H1 (cell line): ENCODE data around the gene SOCS4. TPM values are rescaled to one million over a fixed set of nuclear protein-coding genes. Genes with fewer than 3 reads are reported as not detected.

Source experiments
- CTCF ChIA-PET: fragments of 300-600 bp; sonication (Branson Sonifier 250); formaldehyde crosslinking; loops from one replicate; lab custom pipeline; 2021; ENCODE audit not compliant: partially characterized antibody; lab: Charles Lee
- POLR2A ChIA-PET: fragments of 300-600 bp; sonication (Branson Sonifier 250); formaldehyde crosslinking; loops from one replicate; lab custom pipeline; 2021; ENCODE audit warnings: inconsistent platforms; ENCODE audit not compliant: partially characterized antibody; lab: Charles Lee
- DNase-seq, 2 experiments: peaks; one replicate each; pipeline versions ENCODE4 v3.0.0 to v3.0.0-alpha.2; 2010 to 2022; ENCODE audit warnings: low spot score in 2 of 2, low read depth in 1 of 2, mixed read lengths in 1 of 2
- FAIRE-seq: peaks from 2 replicates; lab custom pipeline; 2011; peaks lifted over from hg19 to GRCh38; lab: Jason Lieb, UNC
- H2AFZ ChIP-seq: 2 replicates; pipeline ENCODE4 v1.8.1; 2012; ENCODE audit warnings: low read length, inconsistent platforms
- H2AK5ac ChIP-seq: 2 replicates; pipeline ENCODE4 v1.6.1; 2013; ENCODE audit warnings: low read depth, low read length
- H2BK120ac ChIP-seq: replicated peaks from 2 replicates; pipeline ENCODE3; 2013; ENCODE audit warnings: low read depth, low read length, inconsistent platforms
- H2BK12ac ChIP-seq: 2 replicates; pipeline ENCODE4 v1.6.1; 2013; ENCODE audit warnings: low read depth, low read length
- H2BK15ac ChIP-seq: 2 replicates; pipeline ENCODE4 v1.6.1; 2013; ENCODE audit warnings: low read length
- H2BK20ac ChIP-seq: 2 replicates; pipeline ENCODE4 v1.6.1; 2013; ENCODE audit warnings: low read length
- H2BK5ac ChIP-seq: 2 replicates; pipeline ENCODE4 v1.6.1; 2013; ENCODE audit warnings: low read depth, low read length
- H3K14ac ChIP-seq: 2 replicates; pipeline ENCODE4 v1.6.1; 2013; ENCODE audit warnings: inconsistent platforms; ENCODE audit not compliant: insufficient read length
- H3K18ac ChIP-seq: 2 replicates; pipeline ENCODE4 v1.6.1; 2013; ENCODE audit warnings: low read length; ENCODE audit errors: extremely low read depth
- H3K23ac ChIP-seq: 2 replicates; pipeline ENCODE4 v1.6.1; 2013; ENCODE audit warnings: inconsistent platforms; ENCODE audit not compliant: insufficient read length
- H3K23me2 ChIP-seq: 2 replicates; pipeline ENCODE4 v1.6.1; 2013; ENCODE audit warnings: low read depth, low read length
- H3K27ac ChIP-seq: 2 replicates; pipeline ENCODE4 v1.6.1; 2011; ENCODE audit warnings: low read depth, low read length, inconsistent platforms
- H3K27me3 ChIP-seq, 4 experiments: replicated peaks in 1 of 4; 1 replicate in 1 of 4; 2 replicates in 3 of 4; pipeline versions ENCODE4 v1.6.1 to v1.8.1; 2011 to 2013; ENCODE audit warnings: low read length in 3 of 4, mild to moderate bottlenecking in 3 of 4, inconsistent platforms in 2 of 4, mixed read lengths in 2 of 4, moderate library complexity in 1 of 4; ENCODE audit not compliant: control insufficient read depth in 3 of 4, insufficient read depth in 3 of 4; ENCODE audit errors: extremely low read depth in 1 of 4
- H3K36me3 ChIP-seq, 4 experiments: 2 replicates each; pipeline versions ENCODE4 v1.6.1 to v1.8.1; 2011 to 2013; ENCODE audit warnings: mild to moderate bottlenecking in 4 of 4, low read length in 3 of 4, moderate library complexity in 2 of 4, control low read depth in 1 of 4, inconsistent platforms in 1 of 4; ENCODE audit not compliant: insufficient read depth in 4 of 4, control insufficient read depth in 2 of 4
- H3K4ac ChIP-seq: replicated peaks from 2 replicates; pipeline ENCODE3; 2013; ENCODE audit warnings: low read length, low read depth, mixed read lengths, inconsistent platforms; ENCODE audit not compliant: insufficient read length
- H3K4me1 ChIP-seq, 4 experiments: replicated peaks in 1 of 4; 1 replicate in 1 of 4; 2 replicates in 3 of 4; pipeline versions ENCODE4 v1.6.1 to v1.8.1; 2011 to 2013; ENCODE audit warnings: low read length in 3 of 4, inconsistent platforms in 2 of 4, mixed read lengths in 1 of 4; ENCODE audit not compliant: insufficient read depth in 4 of 4, control insufficient read depth in 3 of 4
- H3K4me2 ChIP-seq, 2 experiments: 2 replicates each; pipeline versions ENCODE4 v1.6.1 to v1.8.1; 2011 to 2013; ENCODE audit warnings: low read depth in 2 of 2, low read length in 2 of 2, control low read depth in 1 of 2, inconsistent platforms in 1 of 2, mild to moderate bottlenecking in 1 of 2; ENCODE audit not compliant: insufficient read depth in 1 of 2
- H3K4me3 ChIP-seq, 4 experiments: fragments of 200-600, 300-600 bp in 1 of 4; sonication (generic), shearing (Covaris generic), sonication (Bioruptor Twin) in 1 of 4; 2 replicates each; pipeline versions ENCODE4 v1.5.1 to v1.8.1; 2011 to 2016; ENCODE audit warnings: low read length in 4 of 4, low read depth in 3 of 4, control low read depth in 2 of 4, inconsistent platforms in 2 of 4, mild to moderate bottlenecking in 2 of 4, mixed read lengths in 1 of 4, moderate library complexity in 1 of 4; ENCODE audit not compliant: insufficient read depth in 2 of 4; ENCODE audit errors: extremely low read depth in 1 of 4
- H3K56ac ChIP-seq: replicated peaks from 2 replicates; pipeline ENCODE3; 2013; ENCODE audit warnings: low read depth, mild to moderate bottlenecking, mixed read lengths, low read length, inconsistent platforms; ENCODE audit not compliant: insufficient read length
- H3K79me1 ChIP-seq: 2 replicates; pipeline ENCODE4 v1.6.1; 2013; ENCODE audit warnings: low read depth, low read length, control low read depth
- H3K79me2 ChIP-seq, 2 experiments: 2 replicates each; pipeline versions ENCODE4 v1.6.1 to v1.8.1; 2012 to 2013; ENCODE audit warnings: low read length in 2 of 2, mild to moderate bottlenecking in 2 of 2, inconsistent platforms in 1 of 2; ENCODE audit not compliant: insufficient read depth in 2 of 2, control insufficient read depth in 1 of 2
- H3K9ac ChIP-seq, 4 experiments: replicated peaks in 1 of 4; 1 replicate in 1 of 4; 2 replicates in 3 of 4; pipeline versions ENCODE4 v1.6.1 to v1.8.1; 2011 to 2013; ENCODE audit warnings: low read depth in 3 of 4, low read length in 3 of 4, control low read depth in 2 of 4, mild to moderate bottlenecking in 2 of 4, moderate library complexity in 2 of 4, inconsistent platforms in 1 of 4; ENCODE audit errors: extremely low read depth in 1 of 4
- H3K9me3 ChIP-seq, 2 experiments: 2 replicates each; pipeline versions ENCODE4 v1.6.1 to v1.8.1; 2012 to 2013; ENCODE audit warnings: mild to moderate bottlenecking in 2 of 2, moderate library complexity in 2 of 2, control low read depth in 1 of 2, inconsistent platforms in 1 of 2, low read depth in 1 of 2, low read length in 1 of 2, mixed read lengths in 1 of 2; ENCODE audit not compliant: insufficient read depth in 2 of 2
- H4K20me1 ChIP-seq, 2 experiments: replicated peaks in 1 of 2; 2 replicates each; pipeline versions ENCODE3 to v1.8.1; 2011 to 2013; ENCODE audit warnings: inconsistent platforms in 2 of 2, low read length in 2 of 2, mild to moderate bottlenecking in 1 of 2; ENCODE audit not compliant: insufficient read depth in 2 of 2, control insufficient read depth in 1 of 2
- H4K5ac ChIP-seq: 2 replicates; pipeline ENCODE4 v1.6.1; 2013; ENCODE audit warnings: low read length, low read depth, mixed read lengths, inconsistent platforms; ENCODE audit not compliant: insufficient read length
- H4K8ac ChIP-seq: 2 replicates; pipeline ENCODE4 v1.8.0; 2013; ENCODE audit warnings: mild to moderate bottlenecking, moderate library complexity, low read length, inconsistent platforms; ENCODE audit not compliant: insufficient read depth; ENCODE audit errors: extremely low read depth
- H4K91ac ChIP-seq: replicated peaks from 2 replicates; pipeline ENCODE3; 2013; ENCODE audit warnings: low read length, mixed read lengths, inconsistent platforms; ENCODE audit not compliant: insufficient read length
- E2F6 ChIP-seq: IDR thresholded peaks from 2 replicates; pipeline ENCODE4 v1.6.1; 2012; ENCODE audit warnings: inconsistent platforms
- MAFK ChIP-seq: IDR thresholded peaks from 2 replicates; pipeline ENCODE4 v1.6.1; 2012; ENCODE audit warnings: low read depth, mild to moderate bottlenecking, improper control_type of control experiment, low read length
- SP2 ChIP-seq: IDR thresholded peaks from 2 replicates; pipeline ENCODE4 v1.6.1; 2012; ENCODE audit warnings: mild to moderate bottlenecking, low read length, inconsistent platforms
- WGBS, 2 experiments: shearing (Covaris generic) in 1 of 2; methylation state at CpG; one replicate each; pipeline versions ENCODE4 v1.1.6 to v1.1.7; 2013 to 2015; ENCODE audit warnings: low lambda C conversion rate in 2 of 2, mixed read lengths in 2 of 2, inconsistent platforms in 1 of 2, low coverage in 1 of 2, missing lambda C conversion rate in 1 of 2; ENCODE audit not compliant: insufficient replicate concordance in 2 of 2, insufficient coverage in 1 of 2, insufficient read length in 1 of 2; ENCODE audit errors: extremely low coverage in 1 of 2, missing lambda C conversion rate in 1 of 2; 5-methylcytosine and 5-hydroxymethylcytosine counted together
- polyA plus RNA-seq, 7 experiments: library from polyadenylated mRNA; depleted of rRNA in 3 of 7; stranded (reverse) in 5 of 7; unstranded in 2 of 7; fragments of >200 nt in 5 of 7; fragments of 200-250 nt in 2 of 7; gene quantifications; 1 replicate in 5 of 7; 2 replicates in 1 of 7; 4 replicates in 1 of 7; pipeline versions ENCODE4 v1.2.1 to v1.2.3, GENCODE V29; 2011 to 2013; ENCODE audit warnings: missing spikeins in 2 of 7, mixed read lengths in 2 of 7
- total RNA-seq: library from RNA; stranded (reverse); fragmentation: NEBNext Ultra II Directional; extraction: Animal tissue kit (Norgen Biotek cat#: 25700); gene quantifications from 2 replicates; pipeline ENCODE4 v1.2.1, GENCODE V29; 2021

Gene SOCS4
- total and polyA plus RNA-seq, 2 of the 8 experiments (the other 6 are each of a cell fraction or from before 2014, with no cell fraction given) = 5.5 to 31.5 TPM

GRCh38 chr14:55028066-55028465 lies 1.0 kb downstream of the SOCS4 start:
- Histone ChIP-seq H3K4me2 (peak overlapping the region; percentile 70 to 97), H2BK120ac (no peak overlapping the region), H4K8ac (no peak overlapping the region), H3K14ac (no peak overlapping the region), H2AK5ac (no peak overlapping the region), H3K23me2 (peaks cover 7% of the 10 kb centered on the region), H3K18ac (no peak overlapping the region), H3K27ac (peak overlapping the region; percentile 97; the same call in 1 of the 2 replicates), H4K91ac (no peak overlapping the region), H4K20me1 (no peaks in the 10 kb centered on the region), H3K4me1 (peaks cover 0 to 10% (median 1%) of the 10 kb centered on the region in 4 experiments; a peak in 3 of 7 replicates), H2BK5ac (no peak overlapping the region), H3K79me2 (peaks cover 18 to 82% of the 10 kb centered on the region in 2 experiments; a peak in 3 of 4 replicates), H3K79me1 (no peaks in the 10 kb centered on the region), H4K5ac (peak overlapping the region; percentile 78), H3K9me3 (no peaks in the 10 kb centered on the region), H2BK12ac (no peak overlapping the region), H2BK20ac (no peak overlapping the region), H2AFZ (no peak overlapping the region), H2BK15ac (no peak overlapping the region), H3K23ac (no peak overlapping the region), H3K36me3 (peaks cover 0 to 20% (median 7%) of the 10 kb centered on the region in 4 experiments; a peak in 4 of 8 replicates), H3K9ac (peak overlapping the region; percentile 27 to 98 (median 73)), H3K4ac (no peak overlapping the region), H3K56ac (no peak overlapping the region), H3K4me3 (peak overlapping the region; percentile 89 to 96 (median 94)), H3K27me3 (no peaks in the 10 kb centered on the region)
- POLR2A ChIA-PET = interaction anchor here (0.7 to 8.5 kb wide), 5 partner anchors 25 to 195 kb away, joined by 4 to 101 read pairs (median 7); partner anchors contain the start of gene MAPK1IP1L
- TF ChIP-seq E2F6 (no peak), MAFK (no peak), SP2 (no peak)
- WGBS, 2 experiments = 7% methylated on average over 8 of the region's 8 CpGs; no CpG with 5 or more reads in 1 of the 2 experiments
- FAIRE-seq = no peak
- DNase-seq = no peak
- CTCF ChIA-PET = interaction anchor here (0.5 to 2.9 kb wide), 5 partner anchors 12 to 410 kb away, joined by 3 to 22 read pairs (median 4); partner anchors contain the start of gene MAPK1IP1L
